ENCODE results near the gene EXOC6B.

DNA sequence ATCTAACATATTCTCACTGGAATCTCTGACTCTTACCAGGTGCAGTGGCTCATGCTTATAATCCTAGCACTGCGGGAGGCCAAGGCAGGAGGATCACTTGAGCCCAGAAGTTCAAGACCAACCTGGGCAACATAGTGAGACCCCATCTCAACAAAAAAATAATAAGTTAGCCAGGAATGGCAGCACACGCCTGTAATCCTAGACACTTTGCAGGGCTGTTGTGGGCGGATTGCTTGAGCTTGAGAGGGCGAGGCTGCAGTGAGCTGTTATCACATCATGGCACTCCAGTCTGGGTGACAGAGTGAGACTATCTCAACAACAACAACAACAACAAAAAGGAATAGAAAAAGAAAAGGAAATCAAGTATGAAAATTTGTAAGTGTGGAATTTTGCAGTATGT lies 371.6 kb downstream of the EXOC6B start:
- TF ChIP-seq POLR2A (IDR thresholded peaks at IDR 0.05): no peak
- TF ChIP-seq, protein P1, sequence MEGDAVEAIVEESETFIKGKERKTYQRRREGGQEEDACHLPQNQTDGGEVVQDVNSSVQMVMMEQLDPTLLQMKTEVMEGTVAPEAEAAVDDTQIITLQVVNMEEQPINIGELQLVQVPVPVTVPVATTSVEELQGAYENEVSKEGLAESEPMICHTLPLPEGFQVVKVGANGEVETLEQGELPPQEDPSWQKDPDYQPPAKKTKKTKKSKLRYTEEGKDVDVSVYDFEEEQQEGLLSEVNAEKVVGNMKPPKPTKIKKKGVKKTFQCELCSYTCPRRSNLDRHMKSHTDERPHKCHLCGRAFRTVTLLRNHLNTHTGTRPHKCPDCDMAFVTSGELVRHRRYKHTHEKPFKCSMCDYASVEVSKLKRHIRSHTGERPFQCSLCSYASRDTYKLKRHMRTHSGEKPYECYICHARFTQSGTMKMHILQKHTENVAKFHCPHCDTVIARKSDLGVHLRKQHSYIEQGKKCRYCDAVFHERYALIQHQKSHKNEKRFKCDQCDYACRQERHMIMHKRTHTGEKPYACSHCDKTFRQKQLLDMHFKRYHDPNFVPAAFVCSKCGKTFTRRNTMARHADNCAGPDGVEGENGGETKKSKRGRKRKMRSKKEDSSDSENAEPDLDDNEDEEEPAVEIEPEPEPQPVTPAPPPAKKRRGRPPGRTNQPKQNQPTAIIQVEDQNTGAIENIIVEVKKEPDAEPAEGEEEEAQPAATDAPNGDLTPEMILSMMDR (IDR thresholded peaks at IDR 0.05): no peak
